H1 (cell line): Measurements from ENCODE around the gene CKAP5.

Experiments used
- BRCA1 ChIP-seq: IDR thresholded peaks from 2 replicates; pipeline ENCODE4 v1.6.1; 2012; ENCODE audit warnings: low read depth, low read length, improper control_type of control experiment
- EP300 ChIP-seq, 2 experiments: IDR thresholded peaks; 1 replicate in 1 of 2; 2 replicates in 1 of 2; pipeline ENCODE4 v1.6.1; 2011 to 2012; ENCODE audit warnings: low read depth in 2 of 2, low read length in 2 of 2, mild to moderate bottlenecking in 2 of 2, borderline replicate concordance in 1 of 2, inconsistent platforms in 1 of 2, moderate library complexity in 1 of 2
- PHF8 ChIP-seq: fragments of 200-600 bp; sonication (generic); conservative IDR thresholded peaks from 2 replicates; pipeline ENCODE4 v1.7.1; 2012; ENCODE audit warnings: low read depth, mild to moderate bottlenecking, inconsistent platforms, low read length, moderate library complexity
- POLR2A ChIP-seq, 2 experiments: IDR thresholded peaks; 1 replicate in 1 of 2; 2 replicates in 1 of 2; pipeline ENCODE4 v1.6.1; 2011; ENCODE audit warnings: low read depth in 2 of 2, low read length in 2 of 2, mild to moderate bottlenecking in 2 of 2; ENCODE audit errors: control extremely low read depth in 1 of 2
- POLR2AphosphoS5 ChIP-seq: IDR thresholded peaks from 2 replicates; pipeline ENCODE4 v1.6.1; 2011; ENCODE audit warnings: low read depth, low read length
- RAD21 ChIP-seq, 2 experiments: IDR thresholded peaks in 1 of 2; conservative IDR thresholded peaks in 1 of 2; 2 replicates each; pipeline ENCODE4 v1.6.1; 2011; ENCODE audit warnings: low read depth in 2 of 2, low read length in 2 of 2, improper control_type of control experiment in 1 of 2, inconsistent platforms in 1 of 2, mild to moderate bottlenecking in 1 of 2, moderate library complexity in 1 of 2
- RNF2 ChIP-seq: fragments of 200-900, 300-1000 bp; sonication (generic); IDR thresholded peaks from 2 replicates; pipeline ENCODE4 v1.7.1; 2016; ENCODE audit warnings: borderline replicate concordance, low read depth, mild to moderate bottlenecking, antibody characterized with exemption, low read length; ENCODE audit not compliant: poor library complexity, severe bottlenecking; ENCODE audit errors: missing control alignments
- SP4 ChIP-seq: IDR thresholded peaks from 2 replicates; pipeline ENCODE4 v1.6.1; 2012; ENCODE audit warnings: low read length, inconsistent platforms
- YY1 ChIP-seq: IDR thresholded peaks from 2 replicates; pipeline ENCODE4 v1.6.1; 2011; ENCODE audit warnings: low read depth, mild to moderate bottlenecking, low read length
- ZNF274 ChIP-seq: IDR thresholded peaks from 2 replicates; pipeline ENCODE4 v1.7.0; 2012; ENCODE audit warnings: low read length, borderline replicate concordance; ENCODE audit errors: extremely low read depth
- TF ChIP-seq, protein P1 (sequence below): IDR thresholded peaks from 2 replicates; pipeline ENCODE4 v1.6.1; 2012; ENCODE audit warnings: inconsistent platforms
- TF ChIP-seq, protein P2 (sequence below), 3 experiments: IDR thresholded peaks; 1 replicate in 2 of 3; 2 replicates in 1 of 3; pipeline versions ENCODE4 v1.5.1 to v1.6.1; 2011; ENCODE audit warnings: low read length in 3 of 3, mild to moderate bottlenecking in 3 of 3, inconsistent platforms in 2 of 3, low read depth in 1 of 3, moderate library complexity in 1 of 3; ENCODE audit not compliant: insufficient read depth in 1 of 3; ENCODE audit errors: control extremely low read depth in 1 of 3

DNA sequence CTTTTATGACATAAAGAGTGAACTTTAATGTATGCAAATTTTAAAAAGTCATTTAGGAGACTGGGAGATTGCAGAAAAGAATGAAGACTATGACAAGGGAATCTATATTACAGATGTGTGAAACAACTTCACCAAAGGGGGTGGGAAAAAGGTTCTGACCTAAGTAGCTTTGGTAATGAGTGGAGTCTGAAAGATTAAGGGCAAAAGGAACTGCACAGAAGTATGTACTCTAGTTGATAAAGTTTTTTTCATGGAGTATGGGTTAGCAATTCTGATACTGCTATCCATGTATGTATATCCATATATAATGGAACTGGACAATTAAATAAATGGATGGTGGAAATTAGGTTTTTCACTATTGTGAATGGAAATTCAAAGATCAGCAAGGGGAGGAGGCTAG lies 9.2 kb downstream of the CKAP5 start:
- TF ChIP-seq POLR2A (IDR thresholded peaks at IDR 0.05; ENCODE audit: control extremely low read depth in 1 of 2, low read depth in 2 of 2, low read length in 2 of 2) (no peak), PHF8 (no peak), YY1 (no peak), RNF2 (no peak), BRCA1 (no peak), RAD21 (IDR thresholded peaks at IDR 0.05 in 1 of 2, conservative IDR thresholded peaks at IDR 0.05 in 1 of 2; ENCODE audit: low read depth in 2 of 2, low read length in 2 of 2) (no peak), EP300 (IDR thresholded peaks at IDR 0.05; ENCODE audit: borderline replicate concordance in 1 of 2, low read depth in 2 of 2, low read length in 2 of 2) (no peak), POLR2AphosphoS5 (no peak), SP4 (no peak), ZNF274 (no peak)
- TF ChIP-seq, protein P1, sequence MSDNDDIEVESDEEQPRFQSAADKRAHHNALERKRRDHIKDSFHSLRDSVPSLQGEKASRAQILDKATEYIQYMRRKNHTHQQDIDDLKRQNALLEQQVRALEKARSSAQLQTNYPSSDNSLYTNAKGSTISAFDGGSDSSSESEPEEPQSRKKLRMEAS, result no peak
- TF ChIP-seq, protein P2, sequence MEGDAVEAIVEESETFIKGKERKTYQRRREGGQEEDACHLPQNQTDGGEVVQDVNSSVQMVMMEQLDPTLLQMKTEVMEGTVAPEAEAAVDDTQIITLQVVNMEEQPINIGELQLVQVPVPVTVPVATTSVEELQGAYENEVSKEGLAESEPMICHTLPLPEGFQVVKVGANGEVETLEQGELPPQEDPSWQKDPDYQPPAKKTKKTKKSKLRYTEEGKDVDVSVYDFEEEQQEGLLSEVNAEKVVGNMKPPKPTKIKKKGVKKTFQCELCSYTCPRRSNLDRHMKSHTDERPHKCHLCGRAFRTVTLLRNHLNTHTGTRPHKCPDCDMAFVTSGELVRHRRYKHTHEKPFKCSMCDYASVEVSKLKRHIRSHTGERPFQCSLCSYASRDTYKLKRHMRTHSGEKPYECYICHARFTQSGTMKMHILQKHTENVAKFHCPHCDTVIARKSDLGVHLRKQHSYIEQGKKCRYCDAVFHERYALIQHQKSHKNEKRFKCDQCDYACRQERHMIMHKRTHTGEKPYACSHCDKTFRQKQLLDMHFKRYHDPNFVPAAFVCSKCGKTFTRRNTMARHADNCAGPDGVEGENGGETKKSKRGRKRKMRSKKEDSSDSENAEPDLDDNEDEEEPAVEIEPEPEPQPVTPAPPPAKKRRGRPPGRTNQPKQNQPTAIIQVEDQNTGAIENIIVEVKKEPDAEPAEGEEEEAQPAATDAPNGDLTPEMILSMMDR (IDR thresholded peaks at IDR 0.05; ENCODE audit: control extremely low read depth in 1 of 3, insufficient read depth in 1 of 3, low read depth in 1 of 3, low read length in 3 of 3), result no peak
